SH-SY5Y (cell line): ENCODE data around the gene ZER1.

Experiments
- GATA2 ChIP-seq: IDR thresholded peaks from 2 replicates; pipeline ENCODE4 v1.6.1; 2011; ENCODE audit warnings: mild to moderate bottlenecking, low read depth, low read length
- GATA3 ChIP-seq: IDR thresholded peaks from 2 replicates; pipeline ENCODE4 v1.6.1; 2011; ENCODE audit warnings: low read depth, mild to moderate bottlenecking, low read length, moderate library complexity

- TF ChIP-seq GATA2 (no peak), GATA3 (no peak)
Observed at GRCh38 chr9:128702445-128702948, 69.2 kb downstream of the ZER1 start, which contains the start of gene PKN3.
